Keratinocyte (primary cell): Measurements from ENCODE around the gene TLCD2. TPM values are rescaled to one million over a fixed set of nuclear protein-coding genes. Genes with fewer than 3 reads are reported as not detected.
A peak's percentile ranks its signal among the peaks of the same experiment; 100 is the strongest.

Experiments
- DNase-seq: peaks from one replicate; pipeline ENCODE4 v3.0.0-alpha.2; 2011; ENCODE audit warnings: low read depth, missing footprints, low spot score
- FAIRE-seq: peaks from 2 replicates; lab custom pipeline; 2011; peaks lifted over from hg19 to GRCh38; lab: Jason Lieb, UNC
- H2AFZ ChIP-seq: 2 replicates; pipeline ENCODE4 v1.6.0; 2012; ENCODE audit warnings: low read length, control low read depth, inconsistent platforms; ENCODE audit not compliant: control insufficient read depth
- H3K27ac ChIP-seq: 2 replicates; pipeline ENCODE4 v1.5.1; 2011; ENCODE audit warnings: low read length; ENCODE audit not compliant: control insufficient read depth, insufficient read depth
- H3K27me3 ChIP-seq: 3 replicates; pipeline ENCODE4 v1.6.0; 2011; ENCODE audit warnings: low read length; ENCODE audit not compliant: control insufficient read depth, insufficient read depth; ENCODE audit errors: extremely low read depth
- H3K36me3 ChIP-seq, 2 experiments: 2 replicates in 1 of 2; 3 replicates in 1 of 2; pipeline ENCODE4 v1.5.1; 2011; ENCODE audit warnings: low read length in 2 of 2, mild to moderate bottlenecking in 1 of 2; ENCODE audit not compliant: control insufficient read depth in 2 of 2, insufficient read depth in 2 of 2; ENCODE audit errors: extremely low read depth in 1 of 2
- H3K4me1 ChIP-seq: 3 replicates; pipeline ENCODE4 v1.5.1; 2011; ENCODE audit warnings: low read length; ENCODE audit not compliant: control insufficient read depth, insufficient read depth; ENCODE audit errors: extremely low read depth
- H3K4me2 ChIP-seq: 3 replicates; pipeline ENCODE4 v1.6.0; 2011; ENCODE audit warnings: low read depth, low read length; ENCODE audit not compliant: control insufficient read depth, insufficient read depth; ENCODE audit errors: extremely low read depth
- H3K4me3 ChIP-seq, 3 experiments: fragments of 200-600 bp in 1 of 3; sonication (generic) in 1 of 3; 2 replicates in 2 of 3; 3 replicates in 1 of 3; pipeline ENCODE4 v1.5.1; 2011 to 2016; ENCODE audit warnings: low read length in 3 of 3, mild to moderate bottlenecking in 3 of 3, control low read depth in 2 of 3, inconsistent platforms in 1 of 3, low read depth in 1 of 3, mixed read lengths in 1 of 3, mixed run types in 1 of 3, moderate library complexity in 1 of 3; ENCODE audit not compliant: control insufficient read depth in 2 of 3, insufficient read depth in 2 of 3; ENCODE audit errors: extremely low read depth in 1 of 3
- H3K79me2 ChIP-seq: 2 replicates; pipeline ENCODE4 v1.6.0; 2012; ENCODE audit warnings: low read length; ENCODE audit not compliant: control insufficient read depth, insufficient read depth
- H3K9ac ChIP-seq: 3 replicates; pipeline ENCODE4 v1.6.0; 2011; ENCODE audit warnings: low read length; ENCODE audit not compliant: control insufficient read depth, insufficient read depth; ENCODE audit errors: extremely low read depth
- H3K9me1 ChIP-seq: 3 replicates; pipeline ENCODE4 v1.6.0; 2011; ENCODE audit warnings: low read length; ENCODE audit not compliant: control insufficient read depth, insufficient read depth; ENCODE audit errors: extremely low read depth
- H3K9me3 ChIP-seq: 2 replicates; pipeline ENCODE4 v1.5.1; 2012; ENCODE audit warnings: low read depth, low read length; ENCODE audit not compliant: control insufficient read depth
- H4K20me1 ChIP-seq: 3 replicates; pipeline ENCODE4 v1.6.0; 2011; ENCODE audit warnings: low read length; ENCODE audit not compliant: control insufficient read depth, insufficient read depth; ENCODE audit errors: extremely low read depth
- CTCF ChIP-seq, 3 experiments: IDR thresholded peaks in 1 of 3; conservative IDR thresholded peaks in 1 of 3; optimal IDR thresholded peaks in 1 of 3; 2 replicates in 2 of 3; 3 replicates in 1 of 3; pipeline versions ENCODE3 to v1.5.1; 2011; ENCODE audit warnings: low read length in 3 of 3, mild to moderate bottlenecking in 3 of 3, moderate library complexity in 2 of 3, control low read depth in 1 of 3, inconsistent platforms in 1 of 3; ENCODE audit not compliant: insufficient read depth in 2 of 3; ENCODE audit errors: extremely low read depth in 1 of 3
- EZH2 ChIP-seq: IDR thresholded peaks from one replicate; pipeline ENCODE4 v1.6.1; 2012; ENCODE audit warnings: inconsistent platforms, mild to moderate bottlenecking, low read length, moderate library complexity
- dilution Hi-C: fragments of 300-500 bp; cut with MboI; formaldehyde crosslinking; loops from one replicate; pipeline ENCODE4 v1.7.0; 2020; ENCODE audit warnings: low sequenced_read_pairs; ENCODE audit not compliant: extremely low pct_ligation_motif_present
- polyA plus RNA-seq, 5 experiments: library from polyadenylated mRNA; depleted of rRNA in 3 of 5; stranded (reverse) in 3 of 5; stranded (forward) in 1 of 5; unstranded in 1 of 5; fragments of >200 nt; gene quantifications; 1 replicate in 1 of 5; 2 replicates in 3 of 5; 3 replicates in 1 of 5; pipeline versions ENCODE4 v1.2.1 to v1.2.3, GENCODE V29; 2011 to 2012; ENCODE audit warnings: missing spikeins in 2 of 5, low read depth in 1 of 5, low replicate concordance in 1 of 5

TLCD2 gene
- polyA plus RNA-seq, 1 donor (not counting 4 experiments of a cell fraction or from before 2014, with no cell fraction given) = 0.75 TPM

- TF ChIP-seq CTCF (optimal IDR thresholded peaks at IDR 0.05 in 1 of 3, IDR thresholded peaks at IDR 0.05 in 1 of 3, conservative IDR thresholded peaks at IDR 0.05 in 1 of 3; ENCODE audit: extremely low read depth in 1 of 3, insufficient read depth in 2 of 3, low read length in 3 of 3) (peak; percentile 93 to 99 (median 98)), EZH2 (no peak)
- H3K4me1 ChIP-seq = peaks cover 22% of the 10 kb centered on the region
- H2AFZ ChIP-seq = no peak overlapping the region
- dilution Hi-C loops = no loop called here
- no peak for FAIRE-seq
- no peaks in the 10 kb centered on the region for H3K9me3 ChIP-seq
- no peak for DNase-seq
- H3K4me3 ChIP-seq = peak overlapping the region in 1 of 3 experiments; percentile 41
- peaks cover 9% of the 10 kb centered on the region for H3K79me2 ChIP-seq
- H3K4me2 ChIP-seq = peak overlapping the region; percentile 52
- no peaks in the 10 kb centered on the region for H3K36me3 ChIP-seq
- H3K27ac ChIP-seq = no peak overlapping the region
- H3K9ac ChIP-seq = peak overlapping the region; percentile 2
- no peaks in the 10 kb centered on the region for H3K27me3 ChIP-seq
- H3K9me1 ChIP-seq = no peaks in the 10 kb centered on the region
- H4K20me1 ChIP-seq = no peaks in the 10 kb centered on the region
Measured at GRCh38 chr17:1720856-1721386, 10.7 kb upstream of the TLCD2 start.

GRCh38 chr17:1718362-1719165, 8.4 kb upstream of the TLCD2 start:
- no peak overlapping the region for H3K9ac ChIP-seq
- peaks cover 13% of the 10 kb centered on the region for H4K20me1 ChIP-seq
- DNase-seq = no peak
- H3K4me1 ChIP-seq = peaks cover 24% of the 10 kb centered on the region
- no peaks in the 10 kb centered on the region for H3K27me3 ChIP-seq
- H3K27ac ChIP-seq = no peak overlapping the region
- no peak overlapping the region for H2AFZ ChIP-seq
- no peaks in the 10 kb centered on the region for H3K9me1 ChIP-seq
- FAIRE-seq = no peak
- H3K9me3 ChIP-seq = no peaks in the 10 kb centered on the region
- peaks cover 21% of the 10 kb centered on the region for H3K79me2 ChIP-seq
- no peak overlapping the region for H3K4me2 ChIP-seq
- TF ChIP-seq EZH2 (no peak), CTCF (optimal IDR thresholded peaks at IDR 0.05 in 1 of 3, IDR thresholded peaks at IDR 0.05 in 1 of 3, conservative IDR thresholded peaks at IDR 0.05 in 1 of 3; ENCODE audit: extremely low read depth in 1 of 3, insufficient read depth in 2 of 3, low read length in 3 of 3) (no peak)
- dilution Hi-C loops = no loop called here
- H3K36me3 ChIP-seq = peaks cover 7% of the 10 kb centered on the region in 2 experiments
- no peak overlapping the region for H3K4me3 ChIP-seq
